LNCAP (cell line): Measurements from ENCODE around the gene HDAC4.

Experiments used
- TF ChIP-seq, protein P1 (sequence below): fragments of 450-650 bp; IDR thresholded peaks from 2 replicates; pipeline ENCODE4 v1.5.1; 2017; ENCODE audit warnings: mild to moderate bottlenecking

HDAC4 gene

DNA sequence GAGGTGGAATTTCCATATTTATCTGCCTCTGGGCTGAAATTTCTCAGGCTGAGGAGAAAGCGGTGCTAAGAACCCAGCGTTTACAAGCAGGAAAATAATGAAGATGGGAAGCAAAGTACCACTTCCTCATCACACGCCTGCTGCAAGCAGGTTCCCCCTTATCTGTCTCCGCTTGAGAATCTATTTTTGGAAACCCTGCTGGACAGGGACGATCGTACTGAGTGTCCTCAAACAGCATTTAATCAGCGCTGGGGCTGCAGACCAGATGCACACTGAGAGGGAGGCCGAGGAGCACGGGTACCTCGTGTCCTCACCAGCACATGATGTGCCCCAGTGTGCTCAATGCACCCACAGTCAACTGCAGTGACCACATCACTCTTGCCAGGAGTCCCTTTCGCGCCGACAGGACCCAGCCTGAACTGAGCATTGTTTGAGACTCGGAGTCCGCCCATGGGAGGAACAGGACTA, 160.4 kb downstream of the HDAC4 start:
- TF ChIP-seq, protein P1, sequence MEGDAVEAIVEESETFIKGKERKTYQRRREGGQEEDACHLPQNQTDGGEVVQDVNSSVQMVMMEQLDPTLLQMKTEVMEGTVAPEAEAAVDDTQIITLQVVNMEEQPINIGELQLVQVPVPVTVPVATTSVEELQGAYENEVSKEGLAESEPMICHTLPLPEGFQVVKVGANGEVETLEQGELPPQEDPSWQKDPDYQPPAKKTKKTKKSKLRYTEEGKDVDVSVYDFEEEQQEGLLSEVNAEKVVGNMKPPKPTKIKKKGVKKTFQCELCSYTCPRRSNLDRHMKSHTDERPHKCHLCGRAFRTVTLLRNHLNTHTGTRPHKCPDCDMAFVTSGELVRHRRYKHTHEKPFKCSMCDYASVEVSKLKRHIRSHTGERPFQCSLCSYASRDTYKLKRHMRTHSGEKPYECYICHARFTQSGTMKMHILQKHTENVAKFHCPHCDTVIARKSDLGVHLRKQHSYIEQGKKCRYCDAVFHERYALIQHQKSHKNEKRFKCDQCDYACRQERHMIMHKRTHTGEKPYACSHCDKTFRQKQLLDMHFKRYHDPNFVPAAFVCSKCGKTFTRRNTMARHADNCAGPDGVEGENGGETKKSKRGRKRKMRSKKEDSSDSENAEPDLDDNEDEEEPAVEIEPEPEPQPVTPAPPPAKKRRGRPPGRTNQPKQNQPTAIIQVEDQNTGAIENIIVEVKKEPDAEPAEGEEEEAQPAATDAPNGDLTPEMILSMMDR, result no peak

DNA sequence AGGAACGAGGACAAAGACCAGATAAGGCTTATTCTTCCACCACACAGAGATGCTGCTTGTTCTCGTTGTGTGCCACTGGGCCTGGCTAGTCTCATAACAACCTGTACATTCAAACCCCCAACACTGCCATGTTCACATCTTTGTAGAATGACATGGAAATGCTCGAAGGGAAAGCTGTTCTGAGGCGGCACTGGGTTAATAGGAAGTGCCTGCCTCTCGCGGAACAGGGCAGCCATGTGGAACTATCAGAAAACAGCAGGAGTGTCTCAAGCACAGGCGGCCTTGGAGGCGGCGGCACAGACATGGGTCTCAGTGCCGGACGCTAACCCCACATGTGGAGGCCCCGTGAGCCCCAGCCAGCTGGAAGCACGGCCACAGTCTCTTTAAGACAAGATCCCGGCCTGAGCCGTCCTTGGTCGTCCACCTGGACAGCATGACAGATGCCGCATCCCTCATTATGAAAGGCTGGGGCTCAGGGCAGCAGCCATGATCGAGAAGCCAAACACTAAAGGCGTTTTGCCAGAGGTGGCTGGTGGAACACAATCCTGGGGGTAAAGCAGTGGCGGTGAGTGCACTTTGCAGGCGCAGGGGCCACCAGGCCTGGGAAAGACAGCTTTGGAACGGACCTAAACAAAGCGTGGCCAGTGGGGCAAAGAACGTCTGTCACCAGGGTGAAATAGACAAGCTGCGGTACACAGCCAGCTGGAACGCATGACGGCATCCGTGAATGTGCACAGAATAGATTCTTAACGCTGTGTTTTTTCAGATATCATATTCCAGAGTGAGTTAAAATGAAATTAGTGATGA, 161.0 kb downstream of the HDAC4 start:
- TF ChIP-seq, protein P1, result no peak

DNA sequence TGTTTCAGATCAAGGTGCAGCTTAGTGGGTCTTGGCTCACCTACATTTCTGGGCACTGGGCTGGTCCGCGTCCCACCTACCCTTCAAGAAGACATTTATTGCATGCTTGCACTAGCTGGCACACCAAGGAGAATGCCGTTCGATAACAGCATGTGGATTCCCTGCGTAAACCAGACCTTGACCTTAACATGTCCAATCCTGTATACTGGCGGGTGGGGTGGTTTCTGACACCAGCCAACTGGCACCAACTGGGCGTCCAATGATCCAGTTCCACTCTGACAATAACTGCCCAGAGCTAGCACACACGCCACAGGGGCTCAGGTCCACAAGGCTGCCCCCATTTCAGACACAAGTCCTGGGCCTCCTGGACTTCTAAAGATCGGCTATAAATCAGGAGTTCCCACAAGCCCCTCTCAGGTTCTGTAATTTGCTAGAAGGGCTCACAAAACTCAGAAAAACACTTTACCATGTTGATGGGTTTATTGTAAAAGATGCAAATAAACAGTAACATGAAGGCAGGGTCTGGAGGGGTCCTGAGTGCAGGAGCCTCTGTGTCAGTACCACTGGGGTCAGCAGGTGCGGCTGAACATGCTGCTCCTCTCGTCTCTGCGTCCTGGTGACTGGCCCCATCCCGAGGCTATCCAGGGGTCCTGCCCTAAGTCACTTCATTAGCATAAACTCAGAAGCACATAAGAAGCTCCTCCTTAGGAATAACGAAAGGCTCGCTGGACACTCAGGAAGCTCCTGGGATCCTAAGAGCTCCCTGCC, 161.8 kb downstream of the HDAC4 start:
- TF ChIP-seq, protein P1, result no peak

DNA sequence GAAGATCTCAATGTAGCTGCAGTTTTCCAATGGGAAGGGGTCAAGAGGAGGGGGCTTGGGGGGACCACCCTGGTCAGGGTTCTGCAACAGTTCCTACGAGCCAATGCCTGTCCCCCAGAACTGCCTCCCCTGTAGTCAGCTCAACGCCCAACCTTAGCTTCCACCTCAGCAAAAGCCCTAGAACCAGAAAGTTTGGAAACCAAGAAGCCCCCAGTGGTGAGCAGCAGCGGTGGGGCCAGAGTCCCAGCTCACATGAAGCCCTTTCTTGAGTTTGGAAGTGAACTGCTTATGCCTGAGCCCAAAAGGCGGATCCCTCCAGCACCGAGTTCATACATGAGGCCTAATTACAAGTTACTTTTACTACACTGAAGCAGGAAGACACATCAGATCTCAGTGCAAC, 162.4 kb downstream of the HDAC4 start:
- TF ChIP-seq, protein P1, result no peak

DNA sequence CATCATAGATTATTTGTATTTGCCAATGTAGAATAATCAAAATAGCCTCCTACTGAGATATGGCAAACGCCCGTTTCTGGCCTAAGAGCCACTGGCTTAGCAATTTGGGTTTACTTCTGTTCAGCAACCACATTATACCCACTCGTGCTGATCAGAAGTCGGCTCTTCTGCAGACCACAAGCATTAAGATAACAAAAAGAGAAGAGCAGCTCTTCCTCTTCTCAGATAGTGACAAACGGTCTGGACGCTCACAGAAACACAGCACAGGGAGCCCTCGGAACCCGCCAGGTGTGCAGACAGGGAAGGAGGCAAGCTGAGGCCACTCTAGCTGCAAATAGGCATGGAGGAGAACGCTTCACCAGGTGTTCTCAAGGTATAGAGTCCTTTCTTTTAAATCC, 164.0 kb downstream of the HDAC4 start:
- TF ChIP-seq, protein P1, result no peak

DNA sequence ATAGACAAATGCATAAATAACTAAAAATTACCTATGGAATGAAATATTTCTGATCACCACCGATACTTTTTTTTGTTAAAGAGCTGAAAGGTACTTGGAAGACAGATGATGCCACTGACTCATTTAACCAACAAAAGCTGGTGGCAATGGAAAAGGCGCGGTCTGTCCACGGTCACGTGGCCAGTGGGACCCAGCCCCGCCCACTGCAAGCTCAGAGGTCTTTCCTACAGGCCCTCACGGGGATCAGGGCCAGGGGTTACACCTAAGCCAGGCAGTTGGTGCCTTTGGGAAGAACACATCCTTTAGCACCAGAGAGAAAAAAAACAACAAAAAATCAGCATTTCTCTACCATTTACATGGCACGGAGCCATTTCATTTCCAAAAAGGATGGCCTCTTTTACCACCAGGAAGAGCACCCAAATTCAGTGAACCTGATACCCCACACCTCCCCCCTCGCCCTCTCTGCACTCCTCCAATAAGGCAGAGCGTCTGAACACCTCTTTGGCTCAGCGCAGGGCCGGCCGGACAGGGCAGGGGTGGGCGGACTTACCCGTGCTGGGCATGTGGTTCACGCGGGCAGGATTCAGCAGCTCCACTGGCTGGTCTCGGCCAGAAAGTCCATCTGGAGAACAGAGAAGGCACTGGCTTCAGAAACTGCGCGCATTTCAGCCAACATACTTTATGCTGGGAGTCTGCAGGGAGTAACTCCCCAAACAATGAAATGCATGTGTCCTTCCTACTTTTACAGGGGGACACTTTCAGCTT, 164.6 kb downstream of the HDAC4 start:
- TF ChIP-seq, protein P1, result no peak

DNA sequence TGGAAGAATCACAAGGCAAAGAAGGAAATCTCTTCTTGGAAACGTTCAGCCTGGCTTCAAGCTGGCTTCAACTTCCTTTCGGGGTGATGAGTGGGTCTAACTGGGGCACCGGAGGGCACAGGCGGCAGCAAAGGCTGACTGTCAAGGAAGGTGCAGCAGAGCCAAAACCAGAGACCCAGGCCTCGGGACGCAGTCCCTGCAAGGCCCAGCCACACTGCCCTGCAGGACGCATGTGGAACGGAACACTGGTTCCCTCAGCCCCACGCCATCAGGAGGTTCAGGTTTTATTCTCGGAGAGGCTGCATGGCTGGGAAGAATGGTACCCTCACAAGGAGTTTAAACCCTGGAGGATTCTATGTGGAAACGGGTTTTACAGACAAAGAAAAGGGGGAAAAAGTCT, 165.5 kb downstream of the HDAC4 start:
- TF ChIP-seq, protein P1, result no peak
